Stimulated activated CD4-positive, alpha-beta T cell treated with anti-CD3 and anti-CD28 coated beads, Interleukin-1b, Interleukin-23, amount 100 ng/mL, for 48 hours (primary cell): ENCODE measurements around the gene MSI2.

Source experiments
- DNase-seq: peaks from one replicate; pipeline ENCODE4 v3.0.0-alpha.2; 2020

MSI2 gene

GRCh38 chr17:57678393-57678792 is 422.1 kb downstream of the MSI2 start:
- DNase-seq: no peak

DNA sequence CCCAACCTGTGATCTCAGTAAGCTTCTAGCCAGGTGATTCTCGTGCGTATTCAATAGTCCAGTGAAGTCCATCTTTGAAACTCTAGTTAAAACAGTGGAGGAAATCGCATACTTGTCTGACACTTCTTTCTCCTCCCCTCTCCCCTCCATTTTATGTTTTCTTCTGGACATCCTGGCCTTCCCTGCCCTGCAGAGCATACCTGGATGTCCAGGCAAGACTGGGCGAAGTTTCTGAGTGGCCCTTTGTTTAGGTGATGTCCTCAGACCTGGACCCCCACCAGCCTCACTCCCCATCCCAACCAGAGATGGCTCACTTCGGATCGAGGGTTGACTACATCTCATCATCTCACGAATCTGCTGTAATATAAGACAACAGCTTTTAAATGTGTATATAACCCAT is 423.0 kb downstream of the MSI2 start:
- no peak for DNase-seq

DNA sequence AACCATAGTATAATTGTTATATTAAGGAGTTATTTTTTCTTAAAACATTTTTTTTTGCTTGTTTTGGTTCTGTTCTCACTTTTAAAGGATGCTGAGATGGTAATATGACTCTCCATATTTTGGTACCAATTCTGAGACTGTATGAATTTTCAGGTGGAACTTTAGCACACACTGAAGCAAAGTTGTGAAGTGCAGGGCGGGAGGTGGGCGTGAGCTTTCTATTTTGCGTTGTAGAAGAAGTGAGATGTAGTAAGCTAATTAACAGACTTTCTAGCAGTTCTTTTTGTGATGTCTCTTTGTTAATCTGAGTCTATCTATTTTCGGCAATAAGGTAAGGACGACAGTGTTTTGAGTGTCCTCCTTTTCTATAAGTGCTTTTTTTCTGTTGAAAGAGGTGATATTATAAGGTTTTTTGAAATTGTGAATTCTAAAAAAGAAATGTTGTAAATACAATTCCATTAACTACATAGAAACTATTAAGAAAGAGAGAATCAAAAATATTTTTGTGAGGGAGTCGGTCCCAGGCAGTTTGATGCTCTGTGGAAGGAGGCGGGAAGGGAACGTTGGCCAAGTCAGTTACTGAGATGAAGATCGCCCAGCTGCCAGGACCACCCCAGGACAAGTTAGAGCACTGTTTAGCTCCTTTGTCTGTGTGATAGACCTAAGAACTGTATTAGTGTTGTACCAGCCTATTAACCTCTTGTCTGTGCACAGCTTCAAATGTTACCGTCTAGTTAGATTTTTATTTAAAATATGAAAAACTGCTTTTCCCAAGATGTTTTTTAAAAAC is 423.8 kb downstream of the MSI2 start:
- no peak for DNase-seq

DNA sequence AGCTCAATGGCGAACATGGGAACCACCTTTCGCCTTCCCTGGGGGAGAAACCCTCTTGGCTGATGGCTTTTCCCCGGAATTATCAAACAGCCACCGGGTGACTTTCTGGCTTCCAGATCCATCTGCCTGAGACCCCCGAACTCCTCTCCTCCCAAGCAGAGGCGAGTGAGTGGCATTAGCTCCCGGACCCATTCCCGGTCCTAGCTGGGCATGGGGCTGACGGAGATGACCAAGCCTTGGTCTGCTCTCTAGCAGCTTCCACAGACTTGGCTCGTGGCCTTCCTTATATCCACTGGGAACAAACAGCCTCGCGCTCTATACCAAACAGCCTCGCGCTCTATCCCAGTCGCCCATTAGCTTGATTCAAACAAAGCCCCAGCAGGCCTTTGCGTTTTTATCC is 426.4 kb downstream of the MSI2 start:
- DNase-seq: no peak

- no peak for DNase-seq
These were observed 428.6 kb downstream of the MSI2 start for GRCh38 chr17:57684711-57685498.

DNA sequence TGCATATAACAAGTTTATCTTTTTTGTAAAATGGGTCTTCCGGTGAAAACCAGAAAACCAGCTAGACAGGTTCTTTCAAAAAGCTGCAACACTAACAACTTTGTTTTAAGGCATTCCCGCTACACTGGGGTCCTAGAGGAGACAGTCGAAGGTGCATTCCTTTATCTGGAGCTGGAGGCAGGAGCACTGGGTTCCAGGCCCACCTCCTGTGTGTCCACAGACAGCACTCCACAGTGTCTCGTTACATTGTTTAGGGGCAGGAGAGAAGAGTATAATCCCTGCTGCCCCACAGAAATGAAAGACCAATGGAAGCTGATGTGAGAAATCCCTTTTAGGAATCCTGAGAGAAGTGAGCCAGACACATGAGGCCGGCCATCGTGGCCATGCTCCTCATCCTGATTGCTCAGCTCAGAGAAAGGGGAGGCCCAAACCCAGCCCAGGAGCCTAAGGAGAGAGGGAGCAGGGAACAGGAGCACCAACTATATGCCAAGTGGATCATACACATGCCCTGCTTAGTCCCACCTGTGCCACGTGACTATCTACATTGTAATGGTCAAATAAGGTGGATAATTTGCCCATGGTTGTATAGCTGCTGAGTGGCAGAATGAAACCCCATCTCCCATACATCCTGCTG is 429.3 kb downstream of the MSI2 start:
- no peak for DNase-seq

- no peak for DNase-seq
These were observed 431.3 kb downstream of the MSI2 start for GRCh38 chr17:57687642-57688041.

DNA sequence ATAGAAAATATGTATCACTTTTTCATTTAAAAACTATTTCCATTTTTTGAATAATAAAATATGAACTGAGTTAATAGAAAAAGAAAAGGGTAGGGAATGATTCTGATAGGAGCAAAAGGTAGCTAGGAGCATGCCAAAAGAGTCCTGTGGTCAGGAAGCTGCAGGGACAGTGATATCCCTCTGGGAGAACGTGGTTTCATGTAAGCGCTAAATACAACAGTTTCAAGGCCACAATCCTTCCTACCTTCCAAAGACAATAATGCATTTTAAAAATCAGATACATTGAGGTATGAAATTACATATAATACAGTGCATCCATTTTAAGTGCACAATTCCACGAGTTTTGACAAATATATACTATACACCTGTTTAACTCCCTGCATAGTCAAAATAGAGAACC is 432.9 kb downstream of the MSI2 start:
- DNase-seq: no peak

DNA sequence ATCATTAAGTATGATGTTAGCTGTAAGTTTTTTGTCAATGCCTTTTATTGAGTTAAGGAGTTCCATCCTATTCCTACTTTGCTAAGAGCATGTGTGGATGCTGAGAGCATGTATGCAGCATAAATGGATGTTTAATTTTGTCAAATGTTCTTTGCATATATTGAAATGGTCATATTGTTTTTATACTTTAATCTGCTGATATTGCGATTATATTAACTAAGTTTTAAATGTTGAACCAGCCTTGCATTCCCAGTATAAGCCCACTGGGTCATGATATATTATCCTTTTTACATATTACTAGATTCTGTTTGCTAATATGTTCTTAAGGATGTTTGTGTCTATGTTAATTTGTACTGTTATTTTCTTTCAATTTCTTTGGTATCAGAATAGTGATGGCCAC is 435.6 kb downstream of the MSI2 start:
- no peak for DNase-seq

DNA sequence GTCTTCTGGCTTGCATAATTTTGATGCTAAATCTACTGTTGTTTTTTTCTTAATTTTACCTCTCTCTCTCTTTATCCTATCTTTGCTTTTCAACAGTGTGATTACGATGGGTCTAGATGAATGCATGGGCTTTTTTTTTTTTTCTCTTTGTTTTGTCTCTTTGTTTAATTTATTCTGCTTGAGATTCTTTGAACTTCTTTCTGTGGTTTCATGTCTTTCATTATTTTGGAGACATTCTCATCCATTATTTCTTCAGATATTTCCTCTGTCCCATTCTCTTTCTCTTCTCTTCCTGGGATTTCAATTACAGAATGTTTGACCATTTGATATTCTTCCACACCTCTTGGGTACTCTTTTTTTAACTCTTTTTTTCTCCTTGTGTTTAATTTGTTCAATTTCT is 436.4 kb downstream of the MSI2 start:
- no peak for DNase-seq

- no peak for DNase-seq
These were observed 437.7 kb downstream of the MSI2 start for GRCh38 chr17:57694051-57694450.

DNA sequence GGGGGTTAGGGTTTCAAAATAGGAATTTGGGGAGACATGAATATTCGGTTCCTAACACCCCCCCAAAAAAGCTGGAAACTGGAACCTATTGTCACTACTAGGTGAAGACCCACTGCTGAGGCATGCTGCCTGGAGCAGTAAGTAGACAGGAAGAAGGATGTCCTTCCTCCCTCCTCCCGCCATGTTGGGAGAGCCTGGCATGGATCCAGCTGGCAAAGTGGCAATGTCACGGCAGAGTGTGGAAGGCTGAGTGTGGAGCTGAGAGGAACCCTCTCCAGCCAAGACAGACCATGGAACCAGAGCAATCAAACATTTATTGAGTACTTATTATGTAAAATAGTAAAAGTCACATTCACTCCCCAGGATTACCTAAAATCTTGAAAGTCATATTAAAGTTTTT is 439.7 kb downstream of the MSI2 start:
- DNase-seq: no peak

DNA sequence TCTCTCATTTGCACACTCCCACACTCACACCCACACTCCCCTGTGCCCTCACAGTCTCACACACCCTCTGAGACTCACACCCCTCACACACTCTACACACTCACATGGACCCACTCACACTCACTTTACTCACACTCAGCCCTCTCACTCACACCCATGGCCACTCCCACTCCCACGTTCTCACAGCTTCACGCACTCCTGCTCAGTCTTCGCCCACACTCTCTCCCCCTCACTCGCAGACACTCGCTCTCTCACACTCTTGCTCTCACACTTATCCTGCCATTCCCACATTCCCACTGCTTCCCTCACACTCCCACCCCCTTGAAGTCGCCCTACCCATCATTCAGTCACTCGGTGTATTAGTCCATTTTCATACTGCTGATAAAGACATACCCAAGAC is 440.9 kb downstream of the MSI2 start:
- DNase-seq: no peak

- DNase-seq: peak; percentile 26
These were observed 441.8 kb downstream of the MSI2 start for GRCh38 chr17:57697891-57698711.

GRCh38 chr17:57699751-57700219 is 443.5 kb downstream of the MSI2 start:
- no peak for DNase-seq

DNA sequence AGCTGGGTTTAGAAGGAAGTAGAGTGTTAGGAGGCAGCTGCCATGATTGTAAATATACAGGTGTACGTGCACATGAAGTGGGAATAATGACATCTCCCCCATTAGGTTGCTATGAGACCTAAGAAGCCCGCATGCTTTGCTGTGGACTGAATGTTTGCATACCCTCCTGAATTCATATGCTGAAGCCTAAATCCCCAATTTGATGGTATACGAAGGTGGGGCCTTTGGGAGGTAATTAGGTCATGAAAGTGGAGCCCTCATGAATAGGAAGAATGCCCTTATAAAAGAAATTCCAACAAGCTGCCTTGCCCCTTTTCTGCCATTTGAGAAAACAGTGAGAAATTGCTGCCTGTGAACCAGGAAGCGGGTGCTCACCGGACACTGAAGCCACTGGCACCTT is 444.8 kb downstream of the MSI2 start:
- no peak for DNase-seq

- DNase-seq: no peak
These were observed 446.9 kb downstream of the MSI2 start for GRCh38 chr17:57703273-57703672.

- no peak for DNase-seq
These were observed 448.1 kb downstream of the MSI2 start for GRCh38 chr17:57704448-57704847.

- no peak for DNase-seq
These were observed 449.8 kb downstream of the MSI2 start for GRCh38 chr17:57705921-57706695.

DNA sequence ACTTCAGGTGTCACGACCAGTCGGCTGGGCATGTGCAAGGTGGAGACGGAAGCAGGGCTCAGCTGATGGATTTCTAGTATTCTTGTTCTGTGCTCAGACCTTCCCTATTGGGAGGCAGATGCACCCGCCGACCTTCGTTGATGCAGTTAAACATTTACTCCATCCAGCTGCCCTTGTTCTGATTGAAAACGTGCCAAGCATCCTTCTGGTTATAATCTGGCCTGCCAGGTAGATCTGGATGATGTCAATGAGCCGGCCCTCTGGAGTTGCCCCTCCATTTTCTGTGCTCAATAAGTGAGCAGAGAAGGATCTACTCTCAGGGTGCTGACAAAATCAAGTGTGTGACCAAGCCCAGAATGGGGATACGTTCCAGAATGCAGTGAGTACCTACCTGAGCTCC is 450.4 kb downstream of the MSI2 start:
- DNase-seq: no peak

DNA sequence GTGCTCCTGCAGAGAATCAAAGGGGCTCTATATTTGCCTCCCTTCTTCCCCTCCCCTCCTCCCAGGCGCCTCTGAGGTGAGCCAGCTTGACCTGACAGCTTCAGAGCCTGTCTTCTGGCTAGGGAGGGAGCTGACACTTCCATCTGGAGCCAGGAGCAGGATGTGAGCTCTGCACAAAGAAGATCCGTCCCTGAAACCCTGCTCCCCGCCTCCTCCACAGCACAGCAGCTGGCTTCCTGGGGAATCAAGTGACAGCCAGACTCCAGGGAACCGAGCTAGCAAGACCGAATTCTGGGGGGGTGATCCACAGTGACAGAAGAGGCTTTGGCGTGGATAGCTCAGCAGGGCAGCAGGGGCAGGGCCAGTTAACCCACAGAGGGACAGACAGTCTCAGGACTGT is 451.6 kb downstream of the MSI2 start:
- no peak for DNase-seq

- DNase-seq: no peak
These were observed 452.1 kb downstream of the MSI2 start for GRCh38 chr17:57708410-57708809.
